Smooth muscle cell (in vitro differentiated cells): Measurements from ENCODE around the gene KRTAP4-7. TPM values are rescaled to one million over a fixed set of nuclear protein-coding genes. Genes with fewer than 3 reads are reported as not detected.
"Not testable (repeated sequence)": the region's sequence is repeated elsewhere in the genome, so short reads cannot be mapped to it uniquely, and the experiment has no call there.

Source experiments
- DNase-seq: peaks from one replicate; lab custom pipeline; 2025; ENCODE audit not compliant: unreplicated experiment; lab: John Stamatoyannopoulos, UW
- H2AFZ ChIP-seq: fragments of 200-600 bp; sonication (generic); 2 replicates; pipeline ENCODE4 v1.6.0; 2016; ENCODE audit warnings: antibody characterized with exemption, low read depth, mild to moderate bottlenecking
- H3F3A ChIP-seq: fragments of 200-600 bp; sonication (generic); 2 replicates; pipeline ENCODE4 v1.6.0; 2017; ENCODE audit warnings: antibody characterized with exemption, low read depth
- H3K27ac ChIP-seq: fragments of 200-600 bp; sonication (generic); 2 replicates; pipeline ENCODE4 v1.5.1; 2016; ENCODE audit warnings: low read depth, mild to moderate bottlenecking
- H3K27me3 ChIP-seq: fragments of 200-600 bp; sonication (generic); 2 replicates; pipeline ENCODE4 v1.6.1; 2016; ENCODE audit warnings: low read depth, mild to moderate bottlenecking
- H3K36me3 ChIP-seq: fragments of 200-600 bp; sonication (generic); 2 replicates; pipeline ENCODE4 v1.5.1; 2016; ENCODE audit warnings: low read depth
- H3K4me1 ChIP-seq: fragments of 200-600 bp; sonication (generic); 2 replicates; pipeline ENCODE4 v1.5.1; 2016; ENCODE audit warnings: low read depth
- H3K4me2 ChIP-seq: fragments of 200-600 bp; sonication (generic); 2 replicates; pipeline ENCODE4 v1.6.0; 2016; ENCODE audit warnings: mild to moderate bottlenecking
- H3K4me3 ChIP-seq: fragments of 200-600 bp; sonication (generic); 2 replicates; pipeline ENCODE4 v1.5.1; 2016; ENCODE audit warnings: mild to moderate bottlenecking
- H3K79me2 ChIP-seq: fragments of 200-600 bp; sonication (generic); 2 replicates; pipeline ENCODE4 v1.6.0; 2016; ENCODE audit warnings: low read depth, mild to moderate bottlenecking
- H3K9ac ChIP-seq: fragments of 200-600 bp; sonication (generic); 2 replicates; pipeline ENCODE4 v1.6.0; 2016; ENCODE audit warnings: low read depth
- H3K9me3 ChIP-seq: fragments of 200-600 bp; sonication (generic); replicated peaks from 2 replicates; pipeline ENCODE4 v1.5.1; 2016; ENCODE audit warnings: low read depth
- H4K20me1 ChIP-seq: fragments of 200-600 bp; sonication (generic); 2 replicates; pipeline ENCODE4 v1.6.0; 2016; ENCODE audit warnings: low read depth
- WGBS: methylation state at CpG from one replicate; pipeline ENCODE4 v1.1.7; 2016; ENCODE audit warnings: low lambda C conversion rate; 5-methylcytosine and 5-hydroxymethylcytosine counted together
- polyA plus RNA-seq: library from polyadenylated mRNA; unstranded; fragments of >200 nt; fragmentation: Nextera tagmentation; extraction: Ambion mirVana; gene quantifications from 2 replicates; pipeline ENCODE4 v1.2.1, GENCODE V29; 2016
- total RNA-seq: library from RNA; depleted of rRNA; stranded (reverse); fragments of >200 nt; gene quantifications from 2 replicates; pipeline ENCODE4 v1.2.3, GENCODE V29; 2014
- TF ChIP-seq, protein P1 (sequence below): fragments of 200-600 bp; sonication (generic); IDR thresholded peaks from 2 replicates; pipeline ENCODE4 v1.5.1; 2017; ENCODE audit warnings: borderline replicate concordance, mild to moderate bottlenecking, antibody characterized with exemption; ENCODE audit not compliant: insufficient read depth, poor library complexity, severe bottlenecking

Gene KRTAP4-7
- total and polyA plus RNA-seq, 2 experiments from 2014 or later = not detected

DNA sequence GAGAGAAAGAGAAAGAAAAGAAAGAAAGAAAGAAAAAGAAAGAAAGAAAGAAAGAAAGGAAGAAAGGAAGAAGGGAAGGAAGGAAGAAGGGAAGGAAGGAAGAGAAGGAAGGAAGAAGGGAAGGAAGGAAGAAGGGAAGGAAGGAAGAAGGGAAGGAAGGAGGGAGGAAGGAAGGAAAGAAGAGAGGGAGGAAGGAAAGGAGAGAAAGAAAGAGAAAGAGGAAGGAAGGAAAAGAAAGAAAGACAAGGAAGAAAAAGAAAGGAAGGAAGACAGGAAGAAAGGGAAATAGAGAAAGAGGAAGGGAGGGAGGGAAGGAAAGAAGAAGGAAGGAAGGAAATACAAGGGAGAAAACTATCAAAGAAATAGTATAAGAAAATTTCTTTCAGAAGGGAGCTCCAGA lies 7.2 kb upstream of the KRTAP4-7 start:
- Histone ChIP-seq H3K4me3 (no peak overlapping the region), H3K4me2 (no peak overlapping the region), H3K79me2 (no peaks in the 10 kb centered on the region), H3K27ac (no peak overlapping the region), H3K4me1 (no peaks in the 10 kb centered on the region), H3K9ac (no peak overlapping the region), H3K27me3 (no peaks in the 10 kb centered on the region), H3F3A (no peaks in the 10 kb centered on the region), H2AFZ (no peak overlapping the region), H3K36me3 (no peaks in the 10 kb centered on the region), H4K20me1 (no peaks in the 10 kb centered on the region), H3K9me3 (no peaks in the 10 kb centered on the region)
- TF ChIP-seq, protein P1, sequence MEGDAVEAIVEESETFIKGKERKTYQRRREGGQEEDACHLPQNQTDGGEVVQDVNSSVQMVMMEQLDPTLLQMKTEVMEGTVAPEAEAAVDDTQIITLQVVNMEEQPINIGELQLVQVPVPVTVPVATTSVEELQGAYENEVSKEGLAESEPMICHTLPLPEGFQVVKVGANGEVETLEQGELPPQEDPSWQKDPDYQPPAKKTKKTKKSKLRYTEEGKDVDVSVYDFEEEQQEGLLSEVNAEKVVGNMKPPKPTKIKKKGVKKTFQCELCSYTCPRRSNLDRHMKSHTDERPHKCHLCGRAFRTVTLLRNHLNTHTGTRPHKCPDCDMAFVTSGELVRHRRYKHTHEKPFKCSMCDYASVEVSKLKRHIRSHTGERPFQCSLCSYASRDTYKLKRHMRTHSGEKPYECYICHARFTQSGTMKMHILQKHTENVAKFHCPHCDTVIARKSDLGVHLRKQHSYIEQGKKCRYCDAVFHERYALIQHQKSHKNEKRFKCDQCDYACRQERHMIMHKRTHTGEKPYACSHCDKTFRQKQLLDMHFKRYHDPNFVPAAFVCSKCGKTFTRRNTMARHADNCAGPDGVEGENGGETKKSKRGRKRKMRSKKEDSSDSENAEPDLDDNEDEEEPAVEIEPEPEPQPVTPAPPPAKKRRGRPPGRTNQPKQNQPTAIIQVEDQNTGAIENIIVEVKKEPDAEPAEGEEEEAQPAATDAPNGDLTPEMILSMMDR = no peak
- no peak for DNase-seq

DNA sequence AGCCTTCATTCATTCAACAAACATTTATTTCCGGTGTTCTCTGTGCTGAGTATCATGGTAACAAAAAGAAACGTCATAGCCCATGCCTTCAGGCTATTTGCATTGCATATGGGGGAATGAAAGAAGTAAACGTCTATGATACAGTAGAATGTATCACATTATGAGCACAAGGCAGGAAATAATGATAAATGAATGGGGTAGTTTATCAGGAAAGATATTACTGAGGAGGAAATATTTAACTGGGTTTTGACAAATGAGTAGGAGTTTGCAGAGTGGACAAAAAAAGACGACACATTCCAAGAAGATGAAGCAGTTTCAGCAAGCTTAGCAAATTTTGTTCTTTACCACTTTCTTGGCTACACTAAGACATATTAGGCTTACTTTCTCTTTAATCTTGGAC lies 1.3 kb upstream of the KRTAP4-7 start:
- no peaks in the 10 kb centered on the region for H4K20me1 ChIP-seq
- H3K9ac ChIP-seq = no peak overlapping the region
- no peaks in the 10 kb centered on the region for H3K27me3 ChIP-seq
- no peak for DNase-seq
- H3K9me3 ChIP-seq = no peaks in the 10 kb centered on the region
- H3K4me1 ChIP-seq = peaks cover 5% of the 10 kb centered on the region
- no peaks in the 10 kb centered on the region for H3K79me2 ChIP-seq
- H3K4me3 ChIP-seq = no peak overlapping the region
- no peak overlapping the region for H2AFZ ChIP-seq
- WGBS = 41% methylated on average over 4 of the region's 4 CpGs
- H3K27ac ChIP-seq = peak overlapping the region; percentile 57
- H3F3A ChIP-seq = peaks cover 6% of the 10 kb centered on the region
- H3K36me3 ChIP-seq = no peaks in the 10 kb centered on the region
- H3K4me2 ChIP-seq = peak overlapping the region; percentile 68
- TF ChIP-seq, protein P1 = no peak

DNA sequence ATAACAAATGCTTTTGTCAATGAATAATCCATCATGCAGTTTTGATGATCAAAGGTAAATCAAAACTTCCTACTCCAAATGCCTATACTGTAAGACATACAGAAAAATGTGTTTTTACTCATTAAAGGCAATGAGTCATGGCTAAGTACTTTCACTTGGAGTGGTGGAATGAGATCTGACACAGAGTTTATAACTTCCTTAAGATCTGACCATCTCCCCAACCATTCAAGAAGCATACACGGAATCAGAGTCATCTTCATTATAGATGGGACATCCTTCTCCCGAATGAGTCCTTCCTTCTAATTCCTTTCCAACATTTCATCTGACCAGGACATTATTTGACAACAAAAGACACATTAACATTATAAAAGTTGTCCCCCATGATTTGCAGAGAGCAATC lies 523 bp upstream of the KRTAP4-7 start:
- not testable (repeated sequence) for H4K20me1 ChIP-seq, H3K27ac ChIP-seq, H3K4me3 ChIP-seq, H3K9me3 ChIP-seq, H3K36me3 ChIP-seq, H3K9ac ChIP-seq, H2AFZ ChIP-seq, H3K4me1 ChIP-seq, H3F3A ChIP-seq, H3K27me3 ChIP-seq, H3K79me2 ChIP-seq, DNase-seq
- peak overlapping the region; percentile 68 for H3K4me2 ChIP-seq
- 19% methylated on average over 2 of the region's 2 CpGs for WGBS

DNA sequence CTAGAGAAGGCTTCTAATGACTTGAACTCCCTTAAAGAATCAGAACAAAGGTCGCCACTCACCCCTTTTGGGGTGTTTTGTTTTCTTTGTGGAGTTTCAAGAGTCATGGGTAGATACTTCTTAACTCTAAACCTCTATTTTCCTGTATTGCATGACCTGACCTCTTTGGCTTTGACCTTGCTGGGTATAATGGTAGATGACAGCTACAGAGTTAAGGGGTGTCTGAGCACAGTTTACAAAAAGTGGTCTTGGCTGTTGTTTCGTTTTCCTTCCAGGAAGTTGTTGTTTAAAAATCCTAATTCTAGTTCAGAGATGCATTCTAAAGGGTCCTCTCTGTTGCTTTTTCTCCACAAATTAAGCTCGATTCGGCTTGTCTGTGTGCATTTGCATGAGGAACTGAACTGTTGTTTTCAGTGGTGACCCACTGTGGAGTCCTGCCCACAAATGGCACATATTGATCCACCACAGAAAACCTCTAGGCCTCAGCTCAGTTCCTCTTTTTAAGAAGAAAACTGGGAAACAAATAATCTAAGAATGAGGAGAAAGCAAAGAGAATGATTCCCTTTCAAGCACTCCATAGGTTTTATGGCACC lies 4.9 kb downstream of the KRTAP4-7 start:
- DNase-seq, H3K36me3 ChIP-seq, H3K4me1 ChIP-seq, H4K20me1 ChIP-seq, H3K27ac ChIP-seq, H3K27me3 ChIP-seq, H2AFZ ChIP-seq, H3K9me3 ChIP-seq, H3K9ac ChIP-seq, H3F3A ChIP-seq, H3K4me2 ChIP-seq, H3K79me2 ChIP-seq, H3K4me3 ChIP-seq: not testable (repeated sequence)
- 75% methylated on average over 4 of the region's 4 CpGs for WGBS

DNA sequence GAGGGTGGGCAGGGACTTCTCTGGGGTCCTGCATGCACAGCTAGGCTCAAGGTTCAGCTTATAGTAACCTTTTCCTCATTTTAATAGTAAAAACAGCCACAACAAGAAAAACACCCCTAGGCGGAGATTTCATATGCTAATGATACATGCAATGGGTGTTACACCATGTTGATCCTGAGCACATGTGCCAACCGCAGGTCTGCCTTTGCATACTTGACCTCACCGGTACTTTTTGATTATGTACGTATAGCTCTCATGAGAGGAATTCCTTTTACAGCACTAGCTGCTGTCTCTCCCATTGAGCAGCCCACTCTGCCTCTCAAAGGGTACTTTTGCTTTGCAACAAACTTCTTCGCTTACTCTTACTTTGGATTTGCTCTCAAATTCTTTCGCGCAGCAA lies 12.1 kb downstream of the KRTAP4-7 start:
- H3F3A ChIP-seq = no peaks in the 10 kb centered on the region
- H3K9ac ChIP-seq = no peak overlapping the region
- H3K4me2 ChIP-seq = no peak overlapping the region
- TF ChIP-seq, protein P1 = no peak
- H3K36me3 ChIP-seq = no peaks in the 10 kb centered on the region
- H3K4me1 ChIP-seq = peaks cover 4% of the 10 kb centered on the region
- no peak overlapping the region for H3K4me3 ChIP-seq
- H3K27ac ChIP-seq = no peak overlapping the region
- H3K79me2 ChIP-seq = no peaks in the 10 kb centered on the region
- H2AFZ ChIP-seq = no peak overlapping the region
- H4K20me1 ChIP-seq = no peaks in the 10 kb centered on the region
- H3K9me3 ChIP-seq = no peaks in the 10 kb centered on the region
- no peak for DNase-seq
- H3K27me3 ChIP-seq = no peaks in the 10 kb centered on the region
- 92% methylated on average over 7 of the region's 7 CpGs for WGBS
